Endothelial cell of umbilical vein (primary cell): ENCODE data around the gene CCNF. TPM values are rescaled to one million over a fixed set of nuclear protein-coding genes. Genes with fewer than 3 reads are reported as not detected.

ENCODE experiments used
- BruUV-seq: library from RNA; stranded (reverse); fragments of 400-500 nt; replicated peaks from 2 replicates; lab custom pipeline; 2021; lab: Mats Ljungman, UMichigan
- CTCF ChIA-PET: fragments of 300-600, 350-600 bp; sonication (Branson Sonifier 250); formaldehyde crosslinking; loops from one replicate; lab custom pipeline; 2021; ENCODE audit warnings: antibody characterized with exemption, inconsistent platforms; lab: Charles Lee
- POLR2A ChIA-PET: fragments of 300-600, 350-600 bp; sonication (Branson Sonifier 250); formaldehyde crosslinking; loops from one replicate; lab custom pipeline; 2021; ENCODE audit warnings: antibody characterized with exemption, inconsistent platforms; lab: Charles Lee
- DNase-seq: peaks from one replicate; pipeline ENCODE4 v3.0.0-alpha.2; 2011; ENCODE audit warnings: low read depth, low spot score
- FAIRE-seq: peaks from 2 replicates; lab custom pipeline; 2011; peaks lifted over from hg19 to GRCh38; lab: Jason Lieb, UNC
- H2AFZ ChIP-seq: 2 replicates; pipeline ENCODE4 v1.6.0; 2012; ENCODE audit warnings: low read depth, low read length, control low read depth, inconsistent platforms
- H3K27ac ChIP-seq: 2 replicates; pipeline ENCODE4 v1.5.1; 2011; ENCODE audit warnings: low read depth, mild to moderate bottlenecking, control low read depth, low read length, moderate library complexity; ENCODE audit not compliant: insufficient read depth
- H3K27me3 ChIP-seq, 2 experiments: 2 replicates each; pipeline versions ENCODE4 v1.6.0 to v1.6.1; 2011; ENCODE audit warnings: low read length in 2 of 2, mixed read lengths in 1 of 2; ENCODE audit not compliant: control insufficient read depth in 2 of 2, insufficient read depth in 2 of 2
- H3K36me3 ChIP-seq, 2 experiments: 2 replicates in 1 of 2; 3 replicates in 1 of 2; pipeline ENCODE4 v1.5.1; 2011; ENCODE audit warnings: low read length in 2 of 2, mild to moderate bottlenecking in 1 of 2, moderate library complexity in 1 of 2; ENCODE audit not compliant: control insufficient read depth in 2 of 2, insufficient read depth in 2 of 2; ENCODE audit errors: extremely low read depth in 1 of 2
- H3K4me1 ChIP-seq: 3 replicates; pipeline ENCODE4 v1.5.1; 2011; ENCODE audit warnings: mild to moderate bottlenecking, low read length; ENCODE audit not compliant: control insufficient read depth, insufficient read depth; ENCODE audit errors: extremely low read depth
- H3K4me2 ChIP-seq: 2 replicates; pipeline ENCODE4 v1.6.1; 2011; ENCODE audit warnings: low read length, control low read depth, mixed read lengths; ENCODE audit not compliant: insufficient read depth
- H3K4me3 ChIP-seq, 3 experiments: fragments of 200-600 bp in 1 of 3; sonication (generic), shearing (Covaris generic) in 1 of 3; replicated peaks in 1 of 3; 2 replicates each; pipeline ENCODE4 v1.5.1; 2011 to 2016; ENCODE audit warnings: control low read depth in 3 of 3, low read length in 3 of 3, mild to moderate bottlenecking in 2 of 3, inconsistent platforms in 1 of 3, low read depth in 1 of 3, moderate library complexity in 1 of 3; ENCODE audit not compliant: insufficient read depth in 1 of 3
- H3K79me2 ChIP-seq: 2 replicates; pipeline ENCODE4 v1.6.0; 2012; ENCODE audit warnings: low read length, inconsistent platforms; ENCODE audit not compliant: control insufficient read depth, insufficient read depth
- H3K9ac ChIP-seq: replicated peaks from 2 replicates; pipeline ENCODE3; 2011; ENCODE audit warnings: low read length, control low read depth; ENCODE audit not compliant: insufficient read depth; ENCODE audit errors: extremely low read depth
- H3K9me1 ChIP-seq: replicated peaks from 3 replicates; pipeline ENCODE4 v1.6.0; 2011; ENCODE audit warnings: mild to moderate bottlenecking, low read length; ENCODE audit not compliant: control insufficient read depth, insufficient read depth; ENCODE audit errors: extremely low read depth
- H3K9me3 ChIP-seq: replicated peaks from 2 replicates; pipeline ENCODE4 v1.5.1; 2012; ENCODE audit warnings: low read length, inconsistent platforms; ENCODE audit not compliant: control insufficient read depth, insufficient read depth
- H4K20me1 ChIP-seq: replicated peaks from 2 replicates; pipeline ENCODE3; 2011; ENCODE audit warnings: mild to moderate bottlenecking, low read length; ENCODE audit not compliant: control insufficient read depth, insufficient read depth; ENCODE audit errors: extremely low read depth
- EZH2 ChIP-seq: IDR thresholded peaks from 2 replicates; pipeline ENCODE4 v1.6.1; 2012; ENCODE audit warnings: borderline replicate concordance, low read depth, mild to moderate bottlenecking, moderate library complexity, low read length, inconsistent platforms; ENCODE audit not compliant: severe bottlenecking
- FOS ChIP-seq: IDR thresholded peaks from 2 replicates; pipeline ENCODE4 v1.6.1; 2011; ENCODE audit warnings: mild to moderate bottlenecking, low read length, moderate library complexity, borderline replicate concordance; ENCODE audit not compliant: insufficient read depth
- GATA2 ChIP-seq: IDR thresholded peaks from 2 replicates; pipeline ENCODE4 v1.7.0; 2011; ENCODE audit warnings: low read depth, mild to moderate bottlenecking, moderate library complexity, mixed read lengths, low read length; ENCODE audit not compliant: insufficient read length, insufficient read depth
- JUN ChIP-seq: IDR thresholded peaks from 2 replicates; pipeline ENCODE4 v1.6.1; 2011; ENCODE audit warnings: borderline replicate concordance, low read depth; ENCODE audit not compliant: insufficient read length, insufficient read depth
- MYC ChIP-seq: IDR thresholded peaks from one replicate; pipeline ENCODE4 v1.6.1; 2011; ENCODE audit warnings: mild to moderate bottlenecking, low read depth, low read length
- POLR2A ChIP-seq: IDR thresholded peaks from 2 replicates; pipeline ENCODE4 v1.6.1; 2012; ENCODE audit warnings: low read depth, mild to moderate bottlenecking, control low read depth, low read length
- POLR2AphosphoS5 ChIP-seq: IDR thresholded peaks from 2 replicates; pipeline ENCODE4 v1.6.1; 2012; ENCODE audit warnings: low read depth, mild to moderate bottlenecking, control low read depth, low read length, moderate library complexity; ENCODE audit not compliant: insufficient read depth
- dilution Hi-C: fragments of 300-500 bp; cut with MboI; formaldehyde crosslinking; loops from one replicate; pipeline ENCODE4 v1.15.0; 2019; ENCODE audit warnings: low sequenced_read_pairs; ENCODE audit not compliant: extremely low pct_ligation_motif_present
- intact Hi-C: fragments of 100-400 bp; cut with micrococcal nuclease; formaldehyde crosslinking; loops from one replicate; pipeline ENCODE4 v1.10.0; 2022
- polyA plus RNA-seq, 4 experiments: library from polyadenylated mRNA; depleted of rRNA in 3 of 4; stranded (reverse) in 3 of 4; unstranded in 1 of 4; fragments of >200 nt; gene quantifications; 2 replicates each; pipeline versions ENCODE4 v1.2.1 to v1.2.3, GENCODE V29; 2011 to 2012; ENCODE audit warnings: missing spikeins in 1 of 4
- total RNA-seq: library from RNA; stranded (reverse); gene quantifications from 2 replicates; pipeline ENCODE4 v1.2.3, GENCODE V29; 2021
- TF ChIP-seq, protein P1 (sequence below): IDR thresholded peaks from 2 replicates; pipeline ENCODE4 v1.6.1; 2011; ENCODE audit not compliant: insufficient read depth, insufficient read length
- TF ChIP-seq, protein P2 (sequence below), 2 donors: IDR thresholded peaks; 1 replicate in 1 of 2; 2 replicates in 1 of 2; pipeline ENCODE4 v1.5.1; 2011; ENCODE audit warnings: low read length in 2 of 2, mild to moderate bottlenecking in 2 of 2, moderate library complexity in 2 of 2, control low read depth in 1 of 2, inconsistent platforms in 1 of 2, low read depth in 1 of 2; ENCODE audit not compliant: insufficient read depth in 1 of 2; ENCODE audit errors: extremely low read depth in 1 of 2

Gene CCNF
- total and polyA plus RNA-seq, 2 donors (not counting 3 experiments of a cell fraction or from before 2014, with no cell fraction given), result 13.9 to 48.9 TPM

DNA sequence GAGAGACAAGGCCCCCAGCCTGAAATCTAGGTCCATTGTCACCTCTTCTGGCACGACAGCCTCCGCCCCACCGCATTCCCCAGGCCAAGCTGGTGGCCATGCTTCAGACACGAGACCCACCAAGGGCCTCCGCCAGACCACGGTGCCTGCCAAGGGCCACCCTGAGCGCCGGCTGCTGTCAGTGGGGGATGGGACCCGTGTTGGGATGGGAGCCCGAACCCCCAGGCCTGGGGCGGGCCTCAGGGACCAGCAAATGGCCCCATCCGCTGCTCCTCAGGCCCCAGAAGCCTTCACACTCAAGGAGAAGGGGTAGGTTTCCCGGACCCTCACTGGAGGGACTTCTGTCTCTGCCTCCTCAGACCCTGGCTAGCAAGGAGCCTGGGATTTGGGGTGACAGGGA is 31.7 kb downstream of the CCNF start:
- peak overlapping the region in 1 of 3 experiments; percentile 43 for H3K4me3 ChIP-seq
- ChIA-PET CTCF (interaction anchor here (1.6 kb wide), 1 partner anchor 14 kb away, joined by 6 read pairs; the partner anchor contains the start of gene TBC1D24), POLR2A (no interaction called here)
- DNase-seq, result no peak
- BruUV-seq, result no TSS peak
- H3K27ac ChIP-seq, result no peak overlapping the region
- no peaks in the 10 kb centered on the region for H3K9me3 ChIP-seq
- FAIRE-seq, result no peak
- dilution Hi-C loops (no loop called here), intact Hi-C loops (loop anchor here (1.0 kb wide), 3 partner anchors 13 to 238 kb away; partner anchors contain the start of genes CCNF and E4F1)
- H3K36me3 ChIP-seq, result peaks cover 6 to 12% of the 10 kb centered on the region in 2 experiments
- H2AFZ ChIP-seq, result no peak overlapping the region
- TF ChIP-seq MYC, result no peak
- no peak for TF ChIP-seq GATA2
- no peak for TF ChIP-seq FOS
- TF ChIP-seq, protein P1, sequence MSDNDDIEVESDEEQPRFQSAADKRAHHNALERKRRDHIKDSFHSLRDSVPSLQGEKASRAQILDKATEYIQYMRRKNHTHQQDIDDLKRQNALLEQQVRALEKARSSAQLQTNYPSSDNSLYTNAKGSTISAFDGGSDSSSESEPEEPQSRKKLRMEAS, result no peak
- no peak for TF ChIP-seq EZH2
- no peak for TF ChIP-seq POLR2A
- TF ChIP-seq JUN, result no peak
- TF ChIP-seq, protein P2, sequence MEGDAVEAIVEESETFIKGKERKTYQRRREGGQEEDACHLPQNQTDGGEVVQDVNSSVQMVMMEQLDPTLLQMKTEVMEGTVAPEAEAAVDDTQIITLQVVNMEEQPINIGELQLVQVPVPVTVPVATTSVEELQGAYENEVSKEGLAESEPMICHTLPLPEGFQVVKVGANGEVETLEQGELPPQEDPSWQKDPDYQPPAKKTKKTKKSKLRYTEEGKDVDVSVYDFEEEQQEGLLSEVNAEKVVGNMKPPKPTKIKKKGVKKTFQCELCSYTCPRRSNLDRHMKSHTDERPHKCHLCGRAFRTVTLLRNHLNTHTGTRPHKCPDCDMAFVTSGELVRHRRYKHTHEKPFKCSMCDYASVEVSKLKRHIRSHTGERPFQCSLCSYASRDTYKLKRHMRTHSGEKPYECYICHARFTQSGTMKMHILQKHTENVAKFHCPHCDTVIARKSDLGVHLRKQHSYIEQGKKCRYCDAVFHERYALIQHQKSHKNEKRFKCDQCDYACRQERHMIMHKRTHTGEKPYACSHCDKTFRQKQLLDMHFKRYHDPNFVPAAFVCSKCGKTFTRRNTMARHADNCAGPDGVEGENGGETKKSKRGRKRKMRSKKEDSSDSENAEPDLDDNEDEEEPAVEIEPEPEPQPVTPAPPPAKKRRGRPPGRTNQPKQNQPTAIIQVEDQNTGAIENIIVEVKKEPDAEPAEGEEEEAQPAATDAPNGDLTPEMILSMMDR (IDR thresholded peaks at IDR 0.05; ENCODE audit: extremely low read depth in 1 of 2, insufficient read depth in 1 of 2, low read depth in 1 of 2, low read length in 2 of 2), result no peak
- no peak for TF ChIP-seq POLR2AphosphoS5
- H4K20me1 ChIP-seq, result no peaks in the 10 kb centered on the region
- no peaks in the 10 kb centered on the region for H3K9me1 ChIP-seq
- H3K4me1 ChIP-seq, result peaks cover 10% of the 10 kb centered on the region
- H3K9ac ChIP-seq, result no peak overlapping the region
- H3K4me2 ChIP-seq, result peak overlapping the region; percentile 80
- no peaks in the 10 kb centered on the region for H3K27me3 ChIP-seq
- H3K79me2 ChIP-seq, result no peaks in the 10 kb centered on the region
